GM23338 (cell line): ENCODE results near the gene ZER1.

ENCODE experiments used
- EZH2phosphoT487 ChIP-seq: fragments of 200-600 bp; sonication (generic); IDR thresholded peaks from one replicate; pipeline ENCODE4 v1.8.1; 2018; ENCODE audit warnings: antibody characterized with exemption; ENCODE audit not compliant: unreplicated experiment
- POLR2AphosphoS5 ChIP-seq: IDR thresholded peaks from 2 replicates; pipeline ENCODE4 v1.6.1; 2016; ENCODE audit warnings: antibody characterized with exemption, low read depth
- TF ChIP-seq, protein P1 (sequence below), 2 experiments: fragments of 200-600 bp in 1 of 2; sonication (generic) in 1 of 2; conservative IDR thresholded peaks; 2 replicates each; pipeline versions ENCODE4 v1.5.1 to v1.6.1; 2016 to 2017; ENCODE audit warnings: antibody characterized with exemption in 2 of 2, low read depth in 2 of 2, mild to moderate bottlenecking in 2 of 2, moderate library complexity in 1 of 2

DNA sequence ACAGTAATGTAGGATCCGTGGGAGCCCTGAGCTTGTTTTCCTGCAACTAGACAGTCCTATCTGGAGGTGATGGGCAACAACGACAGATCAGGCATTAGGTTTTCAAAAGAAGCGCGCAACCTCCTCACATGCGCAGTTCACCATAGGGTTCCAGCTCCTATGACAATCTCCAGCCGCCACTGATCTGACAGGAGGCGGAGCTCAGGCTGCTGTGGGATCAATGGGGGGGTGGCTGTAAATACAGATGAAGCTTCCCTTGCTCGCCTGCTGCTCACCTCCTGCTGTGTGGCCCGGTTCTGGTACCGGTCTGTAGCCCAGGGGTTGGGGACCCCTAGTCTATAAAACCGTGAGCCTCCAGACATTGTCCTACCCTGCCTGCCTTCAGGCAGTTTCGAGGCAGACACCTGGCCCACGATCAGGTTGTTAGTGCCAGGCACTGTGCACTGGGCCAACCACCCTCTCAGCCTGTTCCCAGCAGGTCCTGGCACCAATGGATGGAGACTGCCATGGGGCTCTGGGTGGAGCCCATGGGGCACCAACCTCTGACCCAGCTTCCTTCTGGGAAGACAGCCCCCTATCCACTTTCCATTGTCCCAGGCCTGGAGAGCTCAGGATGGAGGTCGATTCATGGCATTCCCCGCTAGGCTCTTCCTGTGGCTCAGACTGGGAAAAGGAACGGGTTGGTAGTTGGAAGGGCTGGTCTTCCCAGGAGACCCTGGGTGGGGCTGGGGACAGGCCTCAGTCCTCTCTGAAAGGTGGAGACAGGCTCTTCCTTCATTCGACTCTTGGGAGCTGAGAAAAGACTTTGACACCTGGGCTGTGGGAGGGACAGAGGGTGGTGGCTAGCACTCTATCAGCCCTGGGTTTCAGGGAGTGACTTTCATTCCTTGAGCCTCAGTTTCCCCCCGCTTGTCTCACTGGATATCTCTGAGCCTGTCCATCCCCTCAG is 48.3 kb upstream of the ZER1 start:
- TF ChIP-seq POLR2AphosphoS5 (no peak; the same call in 1 of the 2 replicates), EZH2phosphoT487 (no peak)
- TF ChIP-seq, protein P1, sequence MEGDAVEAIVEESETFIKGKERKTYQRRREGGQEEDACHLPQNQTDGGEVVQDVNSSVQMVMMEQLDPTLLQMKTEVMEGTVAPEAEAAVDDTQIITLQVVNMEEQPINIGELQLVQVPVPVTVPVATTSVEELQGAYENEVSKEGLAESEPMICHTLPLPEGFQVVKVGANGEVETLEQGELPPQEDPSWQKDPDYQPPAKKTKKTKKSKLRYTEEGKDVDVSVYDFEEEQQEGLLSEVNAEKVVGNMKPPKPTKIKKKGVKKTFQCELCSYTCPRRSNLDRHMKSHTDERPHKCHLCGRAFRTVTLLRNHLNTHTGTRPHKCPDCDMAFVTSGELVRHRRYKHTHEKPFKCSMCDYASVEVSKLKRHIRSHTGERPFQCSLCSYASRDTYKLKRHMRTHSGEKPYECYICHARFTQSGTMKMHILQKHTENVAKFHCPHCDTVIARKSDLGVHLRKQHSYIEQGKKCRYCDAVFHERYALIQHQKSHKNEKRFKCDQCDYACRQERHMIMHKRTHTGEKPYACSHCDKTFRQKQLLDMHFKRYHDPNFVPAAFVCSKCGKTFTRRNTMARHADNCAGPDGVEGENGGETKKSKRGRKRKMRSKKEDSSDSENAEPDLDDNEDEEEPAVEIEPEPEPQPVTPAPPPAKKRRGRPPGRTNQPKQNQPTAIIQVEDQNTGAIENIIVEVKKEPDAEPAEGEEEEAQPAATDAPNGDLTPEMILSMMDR (conservative IDR thresholded peaks at IDR 0.05; ENCODE audit: low read depth in 2 of 2): no peak
